ENCODE data around the gene VWC2L. TPM values are rescaled to one million over a fixed set of nuclear protein-coding genes. Genes with fewer than 3 reads are reported as not detected.

The VWC2L gene
- total RNA-seq, 1 donor from 2014 or later, result not detected

DNA sequence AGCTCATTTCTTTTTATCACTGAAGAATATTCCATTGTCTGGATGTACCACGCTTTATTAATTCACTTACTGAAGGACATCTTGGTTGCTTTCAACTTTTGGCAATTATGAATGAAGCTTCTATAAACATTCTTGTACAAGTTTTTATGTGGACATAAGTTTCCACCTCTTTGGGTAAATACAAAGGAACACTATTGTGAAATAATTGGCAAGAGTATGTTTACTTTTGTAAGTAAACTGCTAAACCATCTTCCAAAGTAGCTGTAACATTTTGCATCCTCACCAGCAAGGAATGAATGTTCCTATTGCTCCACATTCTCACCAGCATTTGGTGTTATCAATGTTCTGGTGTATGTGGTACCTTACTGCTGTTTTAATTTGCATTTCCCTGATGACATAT lies 15.8 kb upstream of the VWC2L start:
- DNase-seq (ENCODE audit: low read depth), result no peak
- TF ChIP-seq, protein P1, sequence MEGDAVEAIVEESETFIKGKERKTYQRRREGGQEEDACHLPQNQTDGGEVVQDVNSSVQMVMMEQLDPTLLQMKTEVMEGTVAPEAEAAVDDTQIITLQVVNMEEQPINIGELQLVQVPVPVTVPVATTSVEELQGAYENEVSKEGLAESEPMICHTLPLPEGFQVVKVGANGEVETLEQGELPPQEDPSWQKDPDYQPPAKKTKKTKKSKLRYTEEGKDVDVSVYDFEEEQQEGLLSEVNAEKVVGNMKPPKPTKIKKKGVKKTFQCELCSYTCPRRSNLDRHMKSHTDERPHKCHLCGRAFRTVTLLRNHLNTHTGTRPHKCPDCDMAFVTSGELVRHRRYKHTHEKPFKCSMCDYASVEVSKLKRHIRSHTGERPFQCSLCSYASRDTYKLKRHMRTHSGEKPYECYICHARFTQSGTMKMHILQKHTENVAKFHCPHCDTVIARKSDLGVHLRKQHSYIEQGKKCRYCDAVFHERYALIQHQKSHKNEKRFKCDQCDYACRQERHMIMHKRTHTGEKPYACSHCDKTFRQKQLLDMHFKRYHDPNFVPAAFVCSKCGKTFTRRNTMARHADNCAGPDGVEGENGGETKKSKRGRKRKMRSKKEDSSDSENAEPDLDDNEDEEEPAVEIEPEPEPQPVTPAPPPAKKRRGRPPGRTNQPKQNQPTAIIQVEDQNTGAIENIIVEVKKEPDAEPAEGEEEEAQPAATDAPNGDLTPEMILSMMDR (conservative IDR thresholded peaks at IDR 0.05; ENCODE audit: low read depth, low read length), result no peak
- no peak overlapping the region for H3K4me3 ChIP-seq (ENCODE audit: low read depth, low read length)

DNA sequence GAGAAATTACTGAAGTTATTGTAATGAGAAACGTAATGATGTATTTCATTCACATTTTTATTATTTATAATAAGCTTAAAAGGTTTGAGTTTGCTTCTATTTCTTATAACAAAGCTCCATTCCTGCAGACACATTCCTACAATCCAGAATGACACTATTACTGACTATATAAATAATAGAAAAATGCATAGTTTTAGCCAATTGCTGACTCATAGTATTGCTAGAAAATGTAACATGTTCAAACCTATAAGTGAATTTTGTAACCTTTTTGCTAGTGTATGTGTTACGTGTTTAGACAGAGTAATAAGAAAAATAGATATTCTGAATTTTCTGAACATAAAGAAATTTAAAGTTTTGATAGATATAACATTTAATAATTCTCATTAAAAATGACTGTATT lies 9.3 kb upstream of the VWC2L start:
- no peak for DNase-seq (ENCODE audit: low read depth)
- no peak overlapping the region for H3K4me3 ChIP-seq (ENCODE audit: low read depth, low read length)
- TF ChIP-seq, protein P1 (conservative IDR thresholded peaks at IDR 0.05; ENCODE audit: low read depth, low read length), result no peak

DNA sequence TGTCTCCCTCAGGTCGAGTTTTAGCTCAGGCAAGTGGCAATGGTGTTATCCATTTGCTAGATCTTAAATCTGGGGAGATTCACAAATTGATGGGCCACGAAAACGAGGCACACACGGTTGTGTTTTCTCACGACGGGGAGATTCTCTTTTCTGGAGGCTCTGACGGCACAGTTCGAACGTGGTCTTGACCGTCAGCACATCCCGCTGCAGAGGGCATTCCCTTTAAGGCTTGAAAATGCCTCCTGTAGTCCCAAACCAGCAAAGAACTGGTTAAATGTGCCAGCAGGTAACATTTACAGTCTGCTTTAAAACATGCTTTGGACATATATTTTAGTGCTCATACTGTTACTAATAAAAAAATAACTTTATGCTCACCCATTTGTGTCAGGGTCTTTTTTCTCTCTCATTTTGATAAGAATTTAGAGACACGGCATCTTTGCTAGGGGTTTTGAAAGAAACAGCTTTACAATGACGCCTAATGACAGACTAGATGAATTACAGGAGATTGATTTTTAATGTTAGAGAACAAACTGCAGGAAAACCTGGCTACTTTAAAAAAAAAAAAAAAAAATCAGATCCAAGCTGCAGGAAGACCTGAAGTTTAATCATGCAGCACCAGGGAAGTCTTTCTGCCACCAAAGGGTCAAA lies 602 bp upstream of the VWC2L start:
- DNase-seq (ENCODE audit: low read depth), result no peak
- TF ChIP-seq, protein P1 (conservative IDR thresholded peaks at IDR 0.05; ENCODE audit: low read depth, low read length), result no peak
- no peak overlapping the region for H3K4me3 ChIP-seq (ENCODE audit: low read depth, low read length)

DNA sequence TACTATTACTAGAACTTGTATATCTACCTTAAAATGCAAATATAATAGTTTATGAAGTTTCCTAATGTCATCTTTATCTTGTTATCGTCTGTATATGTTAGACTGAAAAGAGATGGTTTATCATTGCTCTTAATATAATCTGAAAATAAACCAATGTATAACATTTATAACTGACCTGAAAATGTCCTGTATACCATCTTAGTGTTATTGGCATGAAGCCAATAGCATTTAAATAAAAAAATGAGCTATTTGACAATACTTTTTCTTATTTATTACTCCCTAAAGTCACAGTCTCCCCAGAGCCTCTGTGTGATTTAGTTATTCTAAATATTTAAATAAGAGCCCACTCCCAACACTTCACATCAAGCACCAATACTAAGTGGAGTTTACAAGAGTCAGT lies 1.8 kb downstream of the VWC2L start:
- no peak for DNase-seq (ENCODE audit: low read depth)
- TF ChIP-seq, protein P1 (conservative IDR thresholded peaks at IDR 0.05; ENCODE audit: low read depth, low read length), result no peak
- no peak overlapping the region for H3K4me3 ChIP-seq (ENCODE audit: low read depth, low read length)

DNA sequence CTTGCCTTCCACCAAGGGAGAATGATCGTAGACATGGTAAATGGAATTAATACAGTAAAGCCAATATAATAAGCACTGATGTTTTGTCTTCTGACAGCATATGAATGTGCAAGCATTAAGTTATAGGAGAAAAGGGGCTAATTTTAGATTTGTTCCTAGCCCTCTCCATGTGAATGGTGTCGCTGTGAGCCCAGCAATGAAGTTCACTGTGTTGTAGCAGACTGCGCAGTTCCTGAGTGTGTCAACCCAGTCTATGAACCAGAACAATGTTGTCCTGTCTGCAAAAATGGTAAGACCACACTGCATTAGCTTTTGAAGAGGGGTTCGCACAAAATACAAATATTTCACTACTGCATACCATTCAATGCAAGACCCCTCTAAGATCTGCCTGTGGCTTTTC lies 25.6 kb downstream of the VWC2L start:
- TF ChIP-seq, protein P1 (conservative IDR thresholded peaks at IDR 0.05; ENCODE audit: low read depth, low read length), result no peak
- no peak for DNase-seq (ENCODE audit: low read depth)

DNA sequence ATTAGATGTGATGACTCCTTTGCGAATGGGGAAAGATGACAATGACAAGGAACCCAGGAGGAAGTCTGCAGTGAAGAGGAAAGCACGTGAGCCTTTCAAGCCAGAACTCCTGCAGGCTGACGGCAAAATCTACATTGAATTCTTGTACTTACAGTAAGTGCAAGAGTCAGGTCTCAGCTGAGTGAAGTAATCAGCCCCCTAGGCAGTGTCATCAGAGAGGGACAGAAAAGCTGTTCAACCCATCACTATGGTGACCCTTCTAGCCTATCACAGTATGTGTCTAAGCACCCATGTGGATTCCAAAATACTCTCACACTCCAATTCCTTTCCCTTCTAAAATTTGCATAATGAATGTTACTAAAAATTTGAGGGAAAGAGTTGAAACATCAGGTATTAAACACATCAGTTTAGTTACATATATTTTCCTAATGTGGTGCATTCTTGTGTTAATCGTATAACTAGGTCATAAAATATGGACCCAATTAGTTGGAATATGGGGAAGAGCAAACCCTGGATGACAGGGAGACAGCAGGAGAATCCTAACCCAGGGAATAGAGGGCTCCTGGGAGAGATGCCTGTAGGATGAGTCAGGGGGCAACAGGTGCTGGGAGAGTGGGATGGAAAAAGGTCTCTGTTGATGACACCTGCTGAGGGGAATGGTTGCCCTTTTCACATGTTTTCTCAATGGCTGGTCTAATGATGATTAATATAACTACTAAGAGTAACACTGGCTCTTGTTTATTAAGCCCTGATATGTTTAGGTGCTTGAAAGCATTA lies 39.5 kb downstream of the VWC2L start:
- DNase-seq (ENCODE audit: low read depth), result no peak
- H3K4me3 ChIP-seq (ENCODE audit: low read depth, low read length), result no peak overlapping the region
- TF ChIP-seq, protein P1 (conservative IDR thresholded peaks at IDR 0.05; ENCODE audit: low read depth, low read length), result no peak

More for the DNA sequence above, 25.6 kb downstream of the VWC2L start:
- no peak overlapping the region for H3K4me3 ChIP-seq (ENCODE audit: low read depth, low read length)
